HG03095 (cell line): ENCODE measurements around the gene MTHFD1L.
"Not testable (repeated sequence)": the region's sequence is repeated elsewhere in the genome, so short reads cannot be mapped to it uniquely, and the experiment has no call there.

Experiments used
- ATAC-seq: cut with Tn5 transposase; IDR thresholded peaks from one replicate; pipeline ENCODE4 v1.9.1; 2021; ENCODE audit warnings: moderate library complexity; ENCODE audit not compliant: unreplicated experiment

MTHFD1L gene

GRCh38 chr6:151060766-151061531 is 195.4 kb downstream of the MTHFD1L start:
- ATAC-seq = no peak

- no peak for ATAC-seq
Observed at GRCh38 chr6:151063352-151063751, 197.8 kb downstream of the MTHFD1L start.

- no peak for ATAC-seq
Observed at GRCh38 chr6:151063842-151064647, 198.5 kb downstream of the MTHFD1L start.

- no peak for ATAC-seq
Observed at GRCh38 chr6:151065027-151065815, 199.7 kb downstream of the MTHFD1L start.

GRCh38 chr6:151067684-151068596 is 202.4 kb downstream of the MTHFD1L start:
- ATAC-seq = no peak

GRCh38 chr6:151068761-151069312 is 203.3 kb downstream of the MTHFD1L start:
- ATAC-seq = no peak

GRCh38 chr6:151069641-151070040 is 204.1 kb downstream of the MTHFD1L start:
- no peak for ATAC-seq

- ATAC-seq = no peak
Observed at GRCh38 chr6:151070631-151071051, 205.1 kb downstream of the MTHFD1L start.

GRCh38 chr6:151071295-151071694 is 205.8 kb downstream of the MTHFD1L start:
- ATAC-seq = no peak

- ATAC-seq = no peak
Observed at GRCh38 chr6:151073146-151073545, 207.6 kb downstream of the MTHFD1L start.

GRCh38 chr6:151073701-151074100 is 208.2 kb downstream of the MTHFD1L start:
- ATAC-seq = no peak

- no peak for ATAC-seq
Observed at GRCh38 chr6:151075005-151075404, 209.5 kb downstream of the MTHFD1L start.

- no peak for ATAC-seq
Observed at GRCh38 chr6:151075527-151075926, 210.0 kb downstream of the MTHFD1L start.

GRCh38 chr6:151075930-151076555 is 210.5 kb downstream of the MTHFD1L start:
- ATAC-seq = no peak

- ATAC-seq = no peak
Observed at GRCh38 chr6:151078655-151079054, 213.2 kb downstream of the MTHFD1L start.

- ATAC-seq = no peak
Observed at GRCh38 chr6:151081656-151082055, 216.2 kb downstream of the MTHFD1L start.

GRCh38 chr6:151082079-151082478 is 216.6 kb downstream of the MTHFD1L start:
- ATAC-seq = no peak

GRCh38 chr6:151084275-151084674 is 218.8 kb downstream of the MTHFD1L start:
- no peak for ATAC-seq

- not testable (repeated sequence) for ATAC-seq
Observed at GRCh38 chr6:151087055-151087454, 221.6 kb downstream of the MTHFD1L start.
